OCI-LY1 (cell line): ENCODE data around the gene PARVG.

Experiments used
- H2AFZ ChIP-seq: fragments of 200-600 bp; sonication (generic), shearing (Covaris generic); 2 replicates; pipeline ENCODE4 v1.6.0; 2014; ENCODE audit warnings: antibody characterized with exemption, mild to moderate bottlenecking, low read length
- H3F3A ChIP-seq: fragments of 200-600 bp; sonication (generic), shearing (Covaris generic); 2 replicates; pipeline ENCODE4 v1.6.0; 2014; ENCODE audit warnings: mild to moderate bottlenecking, antibody characterized with exemption, low read length, moderate library complexity; ENCODE audit not compliant: insufficient read depth
- H3K27ac ChIP-seq: fragments of 200-600 bp; sonication (generic); 2 replicates; pipeline ENCODE4 v1.5.1; 2014; ENCODE audit warnings: low read length, mixed run types, mild to moderate bottlenecking, low read depth; ENCODE audit not compliant: poor library complexity, severe bottlenecking
- H3K27me3 ChIP-seq: fragments of 200-600 bp; sonication (generic); 2 replicates; pipeline ENCODE4 v1.6.0; 2014; ENCODE audit warnings: antibody characterized with exemption, mild to moderate bottlenecking, low read length, moderate library complexity; ENCODE audit not compliant: insufficient read depth
- H3K36me3 ChIP-seq: fragments of 200-600 bp; sonication (generic); 2 replicates; pipeline ENCODE4 v1.6.1; 2014; ENCODE audit warnings: mild to moderate bottlenecking, antibody characterized with exemption, low read length, moderate library complexity, mixed read lengths; ENCODE audit not compliant: insufficient read depth
- H3K4me1 ChIP-seq: fragments of 200-600 bp; sonication (generic); 2 replicates; pipeline ENCODE4 v1.5.1; 2014; ENCODE audit warnings: mild to moderate bottlenecking, low read length, moderate library complexity; ENCODE audit not compliant: insufficient read depth, severe bottlenecking
- H3K4me2 ChIP-seq: fragments of 200-600 bp; sonication (generic), shearing (Covaris generic); 2 replicates; pipeline ENCODE4 v1.6.1; 2014; ENCODE audit warnings: low read length
- H3K4me3 ChIP-seq: fragments of 200-600 bp; sonication (generic); 2 replicates; pipeline ENCODE4 v1.5.1; 2014; ENCODE audit warnings: low read length, low read depth, mild to moderate bottlenecking, mixed read lengths; ENCODE audit not compliant: poor library complexity, severe bottlenecking
- H3K79me2 ChIP-seq: fragments of 200-600 bp; shearing (Covaris generic); 2 replicates; pipeline ENCODE4 v1.6.1; 2016; ENCODE audit warnings: mixed run types, low read length, mixed read lengths; ENCODE audit not compliant: insufficient read depth
- H3K9ac ChIP-seq: fragments of 200-600 bp; sonication (generic), shearing (Covaris generic); 2 replicates; pipeline ENCODE4 v1.6.1; 2014; ENCODE audit warnings: mild to moderate bottlenecking, low read length, mixed read lengths
- H3K9me2 ChIP-seq: fragments of 200-600 bp; sonication (generic), shearing (Covaris generic); 2 replicates; pipeline ENCODE4 v1.6.1; 2014; ENCODE audit warnings: low read depth, mild to moderate bottlenecking, low read length, mixed read lengths
- H3K9me3 ChIP-seq: fragments of 200-600 bp; shearing (Covaris generic); 2 replicates; pipeline ENCODE4 v1.6.1; 2014; ENCODE audit warnings: low read length, mixed read lengths
- H4K20me1 ChIP-seq: fragments of 200-600 bp; sonication (generic), shearing (Covaris generic); 2 replicates; pipeline ENCODE4 v1.6.0; 2016; ENCODE audit warnings: mild to moderate bottlenecking, low read length; ENCODE audit not compliant: insufficient read depth
- EZH2 ChIP-seq: fragments of 200-600 bp; sonication (generic), shearing (Covaris generic); IDR thresholded peaks from 2 replicates; pipeline ENCODE4 v1.8.0; 2017; ENCODE audit warnings: borderline replicate concordance, mixed run types, mild to moderate bottlenecking, antibody characterized with exemption, low read length, moderate library complexity, mixed read lengths
- TF ChIP-seq, protein P1 (sequence below): fragments of 200-600 bp; sonication (generic), shearing (Covaris generic); IDR thresholded peaks from 2 replicates; pipeline ENCODE4 v1.5.1; 2017; ENCODE audit warnings: mild to moderate bottlenecking, antibody characterized with exemption, low read length, moderate library complexity, mixed read lengths

Gene PARVG

DNA sequence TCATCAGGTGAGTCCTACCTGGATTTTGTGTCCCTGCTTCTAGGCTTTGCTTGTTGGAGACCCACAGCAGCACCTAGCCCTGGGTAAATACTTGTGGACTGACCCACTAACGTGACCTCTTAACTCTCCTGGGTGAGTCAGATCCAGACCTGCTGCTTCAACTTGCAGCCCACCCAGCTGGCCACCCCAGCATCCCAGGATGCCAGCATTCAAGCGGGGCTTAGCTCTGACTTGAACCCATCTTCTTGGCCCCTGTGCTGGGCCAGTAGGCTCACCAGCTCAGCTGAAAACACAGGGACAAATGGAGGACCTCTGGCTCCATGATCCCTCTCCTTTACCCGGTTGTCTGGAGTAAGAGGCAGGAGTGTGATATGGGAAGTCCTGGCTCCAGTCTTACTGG, 33.5 kb downstream of the PARVG start:
- Histone ChIP-seq H3K4me3 (no peak overlapping the region), H3K9me2 (no peaks in the 10 kb centered on the region), H3K27me3 (no peaks in the 10 kb centered on the region; the same call in 1 of the 2 replicates), H4K20me1 (no peaks in the 10 kb centered on the region), H3K79me2 (no peaks in the 10 kb centered on the region), H3K27ac (no peak overlapping the region), H2AFZ (no peak overlapping the region), H3K4me2 (no peak overlapping the region), H3K9me3 (no peaks in the 10 kb centered on the region), H3K36me3 (no peaks in the 10 kb centered on the region; the same call in 1 of the 2 replicates), H3K4me1 (no peaks in the 10 kb centered on the region), H3F3A (no peaks in the 10 kb centered on the region), H3K9ac (no peak overlapping the region)
- TF ChIP-seq, protein P1, sequence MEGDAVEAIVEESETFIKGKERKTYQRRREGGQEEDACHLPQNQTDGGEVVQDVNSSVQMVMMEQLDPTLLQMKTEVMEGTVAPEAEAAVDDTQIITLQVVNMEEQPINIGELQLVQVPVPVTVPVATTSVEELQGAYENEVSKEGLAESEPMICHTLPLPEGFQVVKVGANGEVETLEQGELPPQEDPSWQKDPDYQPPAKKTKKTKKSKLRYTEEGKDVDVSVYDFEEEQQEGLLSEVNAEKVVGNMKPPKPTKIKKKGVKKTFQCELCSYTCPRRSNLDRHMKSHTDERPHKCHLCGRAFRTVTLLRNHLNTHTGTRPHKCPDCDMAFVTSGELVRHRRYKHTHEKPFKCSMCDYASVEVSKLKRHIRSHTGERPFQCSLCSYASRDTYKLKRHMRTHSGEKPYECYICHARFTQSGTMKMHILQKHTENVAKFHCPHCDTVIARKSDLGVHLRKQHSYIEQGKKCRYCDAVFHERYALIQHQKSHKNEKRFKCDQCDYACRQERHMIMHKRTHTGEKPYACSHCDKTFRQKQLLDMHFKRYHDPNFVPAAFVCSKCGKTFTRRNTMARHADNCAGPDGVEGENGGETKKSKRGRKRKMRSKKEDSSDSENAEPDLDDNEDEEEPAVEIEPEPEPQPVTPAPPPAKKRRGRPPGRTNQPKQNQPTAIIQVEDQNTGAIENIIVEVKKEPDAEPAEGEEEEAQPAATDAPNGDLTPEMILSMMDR, result no peak
- no peak for TF ChIP-seq EZH2

GRCh38 chr22:44214764-44215163, 34.0 kb downstream of the PARVG start:
- H3K4me1 ChIP-seq, result no peaks in the 10 kb centered on the region
- no peaks in the 10 kb centered on the region for H4K20me1 ChIP-seq
- H2AFZ ChIP-seq, result no peak overlapping the region
- H3K9me3 ChIP-seq, result no peaks in the 10 kb centered on the region
- H3K4me2 ChIP-seq, result no peak overlapping the region
- no peaks in the 10 kb centered on the region for H3K9me2 ChIP-seq
- no peak overlapping the region for H3K4me3 ChIP-seq
- no peaks in the 10 kb centered on the region; the same call in 1 of the 2 replicates for H3K27me3 ChIP-seq
- no peak overlapping the region for H3K27ac ChIP-seq
- H3K9ac ChIP-seq, result no peak overlapping the region
- no peaks in the 10 kb centered on the region for H3K79me2 ChIP-seq
- TF ChIP-seq, protein P1, result no peak
- no peak for TF ChIP-seq EZH2
- no peaks in the 10 kb centered on the region for H3F3A ChIP-seq
- no peaks in the 10 kb centered on the region; the same call in 1 of the 2 replicates for H3K36me3 ChIP-seq

DNA sequence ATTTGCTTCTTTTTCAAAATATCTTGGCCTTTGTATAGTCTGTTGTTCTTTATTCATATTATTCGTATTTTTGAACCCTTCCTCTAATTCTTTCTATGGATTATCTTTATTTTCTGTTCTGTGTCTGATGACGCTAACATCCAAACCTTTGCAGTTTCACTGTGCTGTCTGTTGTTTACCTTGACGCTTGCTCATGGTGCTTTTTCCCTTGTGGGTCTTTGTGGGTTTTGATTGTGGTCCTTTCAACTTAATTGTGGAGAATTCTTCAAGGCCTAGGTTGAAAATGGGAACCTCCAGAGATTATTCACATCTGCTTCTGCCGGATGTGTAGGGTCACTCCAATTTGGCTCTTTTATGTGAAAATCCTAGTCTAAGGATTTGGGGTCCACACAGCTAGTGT, 34.6 kb downstream of the PARVG start:
- Histone ChIP-seq H3K4me2 (no peak overlapping the region), H3K9ac (no peak overlapping the region), H3K79me2 (no peaks in the 10 kb centered on the region), H2AFZ (no peak overlapping the region), H3K27me3 (no peaks in the 10 kb centered on the region; the same call in 1 of the 2 replicates), H3K9me3 (no peaks in the 10 kb centered on the region), H3K4me3 (no peak overlapping the region), H4K20me1 (no peaks in the 10 kb centered on the region), H3K36me3 (no peaks in the 10 kb centered on the region; the same call in 1 of the 2 replicates), H3K4me1 (no peaks in the 10 kb centered on the region), H3F3A (no peaks in the 10 kb centered on the region), H3K27ac (no peak overlapping the region), H3K9me2 (no peaks in the 10 kb centered on the region)
- TF ChIP-seq, protein P1, result no peak
- TF ChIP-seq EZH2, result no peak
